ENCODE results near the gene MBP. TPM values are rescaled to one million over a fixed set of nuclear protein-coding genes. Genes with fewer than 3 reads are reported as not detected.

MBP gene
- total and polyA plus RNA-seq, 10 donors: 11.1 to 96.0 (median 70.8) TPM

GRCh38 chr18:77113361-77114151 lies 19.0 kb downstream of the MBP start:
- DNase-seq: no peak
- peak overlapping the region in 2 of 8 donors; percentile 6 to 54 for H3K4me3 ChIP-seq
- TF ChIP-seq CTCF (IDR thresholded peaks at IDR 0.05 in 8 of 11, conservative IDR thresholded peaks at IDR 0.05 in 3 of 11): no peak
- TF ChIP-seq POLR2AphosphoS5 (IDR thresholded peaks at IDR 0.05): peak in 1 of 3 donors; percentile 31
- intact Hi-C loops (cut with DNase I; ENCODE audit: low total_unique reads): no loop called here
- peaks cover 0 to 54% (median 0%) of the 10 kb centered on the region in 6 donors for H3K36me3 ChIP-seq
- H3K27me3 ChIP-seq (replicated peaks in 1 of 7): no peaks in the 10 kb centered on the region
- H3K27ac ChIP-seq: peak overlapping the region in 7 of 8 donors; percentile 86 to 92 (median 90)
- WGBS, 5 donors: 80 to 87% (median 83%) methylated on average over 15 of the region's 15 CpGs
- H3K9me3 ChIP-seq: no peaks in the 10 kb centered on the region
- H3K4me1 ChIP-seq: peaks cover 26 to 96% (median 82%) of the 10 kb centered on the region in 6 donors

GRCh38 chr18:77112747-77113092 lies 19.9 kb downstream of the MBP start:
- H3K36me3 ChIP-seq: peaks cover 0 to 54% (median 0%) of the 10 kb centered on the region in 6 donors
- no peaks in the 10 kb centered on the region for H3K27me3 ChIP-seq (replicated peaks in 1 of 7)
- H3K9me3 ChIP-seq: no peaks in the 10 kb centered on the region
- intact Hi-C loops (cut with DNase I; ENCODE audit: low total_unique reads): no loop called here
- DNase-seq: no peak
- H3K4me3 ChIP-seq: peak overlapping the region in 2 of 8 donors; percentile 6 to 48
- H3K27ac ChIP-seq: peak overlapping the region in 7 of 8 donors; percentile 35 to 91 (median 88)
- TF ChIP-seq CTCF (IDR thresholded peaks at IDR 0.05 in 8 of 11, conservative IDR thresholded peaks at IDR 0.05 in 3 of 11): no peak
- TF ChIP-seq POLR2AphosphoS5 (IDR thresholded peaks at IDR 0.05): no peak
- TF ChIP-seq POLR2A (IDR thresholded peaks at IDR 0.05): no peak
- WGBS, 5 donors: 86 to 96% (median 92%) methylated on average over 7 of the region's 7 CpGs
- H3K4me1 ChIP-seq: peaks cover 35 to 98% (median 89%) of the 10 kb centered on the region in 6 donors

GRCh38 chr18:77111951-77112746 lies 20.4 kb downstream of the MBP start:
- Histone ChIP-seq H3K27me3 (replicated peaks in 1 of 7) (no peaks in the 10 kb centered on the region), H3K4me3 (peak overlapping the region in 1 of 8 donors; percentile 48), H3K36me3 (peaks cover 0 to 54% (median 0%) of the 10 kb centered on the region in 6 donors), H3K4me1 (peaks cover 39 to 100% (median 91%) of the 10 kb centered on the region in 6 donors), H3K27ac (peak overlapping the region in 7 of 8 donors; percentile 41 to 91 (median 88)), H3K9me3 (no peaks in the 10 kb centered on the region)
- TF ChIP-seq POLR2AphosphoS5 (IDR thresholded peaks at IDR 0.05) (peak in 2 of 3 donors; percentile 40 to 68), CTCF (IDR thresholded peaks at IDR 0.05 in 8 of 11, conservative IDR thresholded peaks at IDR 0.05 in 3 of 11) (no peak)
- WGBS, 5 donors: 64 to 83% (median 73%) methylated on average over 37 to 43 of the region's 43 CpGs
- DNase-seq: no peak
- intact Hi-C loops (cut with DNase I; ENCODE audit: low total_unique reads): no loop called here

GRCh38 chr18:77111449-77111848 lies 21.1 kb downstream of the MBP start:
- Histone ChIP-seq H3K4me3 (peak overlapping the region in 1 of 8 donors; percentile 48), H3K27ac (peak overlapping the region in 7 of 8 donors; percentile 41 to 91 (median 88)), H3K36me3 (peaks cover 0 to 47% (median 0%) of the 10 kb centered on the region in 6 donors), H3K9me3 (no peaks in the 10 kb centered on the region), H3K4me1 (peaks cover 46 to 100% (median 93%) of the 10 kb centered on the region in 6 donors), H3K27me3 (replicated peaks in 1 of 7) (no peaks in the 10 kb centered on the region)
- intact Hi-C loops (cut with DNase I; ENCODE audit: low total_unique reads): no loop called here
- WGBS, 5 donors: 61 to 77% (median 64%) methylated on average over 11 of the region's 11 CpGs
- no peak for TF ChIP-seq CTCF (IDR thresholded peaks at IDR 0.05 in 8 of 11, conservative IDR thresholded peaks at IDR 0.05 in 3 of 11)
- no peak for TF ChIP-seq POLR2A (IDR thresholded peaks at IDR 0.05)
- TF ChIP-seq POLR2AphosphoS5 (IDR thresholded peaks at IDR 0.05): no peak
- DNase-seq: no peak

All from spleen (tissue), 11 donors.